Retinal pigment epithelial cell (primary cell): ENCODE measurements around the gene APOF.
"Not testable (repeated sequence)": the region's sequence is repeated elsewhere in the genome, so short reads cannot be mapped to it uniquely, and the experiment has no call there.

Experiments used
- DNase-seq: peaks from one replicate; pipeline ENCODE4 v3.0.0-alpha.2; 2010; ENCODE audit warnings: low read depth
- H3K4me3 ChIP-seq: 2 replicates; pipeline ENCODE4 v1.5.1; 2011; ENCODE audit warnings: mild to moderate bottlenecking, low read length, control low read depth, moderate library complexity
- CTCF ChIP-seq: conservative IDR thresholded peaks from 2 replicates; pipeline ENCODE4 v1.5.1; 2011; ENCODE audit warnings: low read depth, low read length, control low read depth, inconsistent platforms

APOF gene

GRCh38 chr12:56362130-56363059 is at the start of gene APOF:
TSS of gene APOF (minus strand) at chr12:56362857. CDS start at chr12:56362745, 112 bp downstream.
- DNase-seq = no peak
- H3K4me3 ChIP-seq = no peak within 1 kb of the TSS
- no peak for TF ChIP-seq CTCF

GRCh38 chr12:56411781-56412639 is 49.4 kb upstream of the APOF start:
- H3K4me3 ChIP-seq = no peak overlapping the region
- no peak for TF ChIP-seq CTCF
- no peak for DNase-seq

GRCh38 chr12:56410768-56411167 is 48.1 kb upstream of the APOF start:
- DNase-seq = no peak
- no peak for TF ChIP-seq CTCF
- no peak overlapping the region for H3K4me3 ChIP-seq

GRCh38 chr12:56408799-56409417 is 46.3 kb upstream of the APOF start:
- no peak overlapping the region for H3K4me3 ChIP-seq
- no peak for DNase-seq
- TF ChIP-seq CTCF = no peak

- DNase-seq = not testable (repeated sequence)
Observed at GRCh38 chr12:56404227-56404626, 41.6 kb upstream of the APOF start.

GRCh38 chr12:56401612-56402011 is 39.0 kb upstream of the APOF start:
- not testable (repeated sequence) for H3K4me3 ChIP-seq, DNase-seq

More at GRCh38 chr12:56404227-56404626, 41.6 kb upstream of the APOF start:
- H3K4me3 ChIP-seq = not testable (repeated sequence)

GRCh38 chr12:56401125-56401524 is 38.5 kb upstream of the APOF start:
- DNase-seq, H3K4me3 ChIP-seq: not testable (repeated sequence)

- DNase-seq, H3K4me3 ChIP-seq: not testable (repeated sequence)
Observed at GRCh38 chr12:56399466-56399865, 36.8 kb upstream of the APOF start.
